Glutamatergic neuron (in vitro differentiated cells): Measurements from ENCODE around the gene AP2S1. TPM values are rescaled to one million over a fixed set of nuclear protein-coding genes. Genes with fewer than 3 reads are reported as not detected.

Experiments
- DNase-seq: peaks from one replicate; pipeline ENCODE4 v3.0.0; 2022
- H3K27ac Mint-ChIP-seq: one replicate; pipeline ENCODE4 v1.8.0; 2020; ENCODE audit warnings: mild to moderate bottlenecking, mixed read lengths, inconsistent platforms; ENCODE audit not compliant: unreplicated experiment
- H3K27me3 Mint-ChIP-seq: one replicate; pipeline ENCODE4 v1.8.0; 2020; ENCODE audit warnings: mild to moderate bottlenecking, moderate library complexity, mixed read lengths, inconsistent platforms; ENCODE audit not compliant: unreplicated experiment
- H3K36me3 Mint-ChIP-seq: one replicate; pipeline ENCODE4 v1.8.0; 2020; ENCODE audit warnings: mild to moderate bottlenecking, mixed read lengths, inconsistent platforms; ENCODE audit not compliant: unreplicated experiment
- H3K4me1 Mint-ChIP-seq: one replicate; pipeline ENCODE4 v1.8.0; 2020; ENCODE audit warnings: mild to moderate bottlenecking, low read depth, mixed read lengths, inconsistent platforms; ENCODE audit not compliant: unreplicated experiment
- H3K4me3 Mint-ChIP-seq: one replicate; pipeline ENCODE4 v1.8.0; 2020; ENCODE audit warnings: mild to moderate bottlenecking, mixed read lengths, inconsistent platforms; ENCODE audit not compliant: unreplicated experiment
- H3K9me3 Mint-ChIP-seq: one replicate; pipeline ENCODE4 v1.8.0; 2020; ENCODE audit warnings: mild to moderate bottlenecking, moderate library complexity, mixed read lengths, inconsistent platforms; ENCODE audit not compliant: unreplicated experiment
- CTCF ChIP-seq: fragments of 200-600 bp; sonication (generic); IDR thresholded peaks from one replicate; pipeline ENCODE4 v1.5.0; 2021; ENCODE audit not compliant: partially characterized antibody, unreplicated experiment
- total RNA-seq: library from RNA; stranded (reverse); fragmentation: NEBNext Ultra II Directional; extraction: Animal tissue kit (Norgen Biotek cat#: 25700); gene quantifications from one replicate; pipeline ENCODE4 v1.2.1, GENCODE V29; 2021; ENCODE audit not compliant: unreplicated experiment

The AP2S1 gene
- total RNA-seq, 1 donor from 2014 or later = 95.4 TPM

GRCh38 chr19:46868025-46868802, 17.6 kb upstream of the AP2S1 start:
- TF ChIP-seq CTCF = no peak
- Mint-ChIP-seq H3K36me3 (no peaks in the 10 kb centered on the region), H3K27ac (no peak overlapping the region), H3K27me3 (no peaks in the 10 kb centered on the region), H3K9me3 (no peaks in the 10 kb centered on the region), H3K4me1 (peaks cover 28% of the 10 kb centered on the region), H3K4me3 (no peak overlapping the region)
- no peak for DNase-seq

- H3K36me3 Mint-ChIP-seq = no peaks in the 10 kb centered on the region
- no peak overlapping the region for H3K4me3 Mint-ChIP-seq
- H3K9me3 Mint-ChIP-seq = no peaks in the 10 kb centered on the region
- peaks cover 28% of the 10 kb centered on the region for H3K4me1 Mint-ChIP-seq
- TF ChIP-seq CTCF = no peak
- H3K27ac Mint-ChIP-seq = no peak overlapping the region
- no peaks in the 10 kb centered on the region for H3K27me3 Mint-ChIP-seq
- DNase-seq = no peak
Measured at GRCh38 chr19:46867170-46867569, 16.5 kb upstream of the AP2S1 start.

GRCh38 chr19:46866407-46867136, 15.9 kb upstream of the AP2S1 start:
- Mint-ChIP-seq H3K27me3 (no peaks in the 10 kb centered on the region), H3K36me3 (no peaks in the 10 kb centered on the region)

GRCh38 chr19:46863818-46864629, 13.4 kb upstream of the AP2S1 start:
- peaks cover 5% of the 10 kb centered on the region for H3K9me3 Mint-ChIP-seq
- no peak for DNase-seq
- no peak for TF ChIP-seq CTCF
- no peaks in the 10 kb centered on the region for H3K36me3 Mint-ChIP-seq
- H3K27ac Mint-ChIP-seq = no peak overlapping the region
- no peak overlapping the region for H3K4me3 Mint-ChIP-seq
- peaks cover 30% of the 10 kb centered on the region for H3K4me1 Mint-ChIP-seq
- H3K27me3 Mint-ChIP-seq = peaks cover 6% of the 10 kb centered on the region

More at GRCh38 chr19:46866407-46867136, 15.9 kb upstream of the AP2S1 start:
- Mint-ChIP-seq H3K27ac (no peak overlapping the region), H3K4me1 (peaks cover 28% of the 10 kb centered on the region), H3K9me3 (no peaks in the 10 kb centered on the region), H3K4me3 (no peak overlapping the region)
- no peak for DNase-seq
- no peak for TF ChIP-seq CTCF
